Measurements from ENCODE around the gene DENND1B.
A peak's percentile ranks its signal among the peaks of the same experiment; 100 is the strongest.

Gene DENND1B

GRCh38 chr1:197685785-197686184 lies 89.5 kb downstream of the DENND1B start:
- POLR2A ChIA-PET: no interaction called here
- Histone ChIP-seq H3K4me3 (ENCODE audit: low read depth, low read length) (no peak overlapping the region), H3K27ac (ENCODE audit: extremely low read depth, low read depth, low read length) (no peak overlapping the region), H3K4me1 (ENCODE audit: control insufficient read depth, insufficient read depth, low read length) (peaks cover 11% of the 10 kb centered on the region; the same call in 1 of the 2 replicates), H3K36me3 (ENCODE audit: control insufficient read depth in 2 of 2, insufficient read depth in 1 of 2, low read length in 2 of 2) (no peaks in the 10 kb centered on the region), H3K9me3 (ENCODE audit: control insufficient read depth, insufficient read depth, low read depth, low read length) (no peaks in the 10 kb centered on the region)
- CTCF ChIA-PET: interaction anchor here (0.8 to 1.1 kb wide), 2 partner anchors 11 to 236 kb away, joined by 3 to 6 read pairs; no protein-coding TSS in a partner anchor
- TF ChIP-seq PATZ1 (tag by site-specific recombination; IDR thresholded peaks at IDR 0.05): no peak
- TF ChIP-seq ZNF341 (tag by site-specific recombination; IDR thresholded peaks at IDR 0.05; ENCODE audit: low read depth): no peak
- TF ChIP-seq WT1 (tag by site-specific recombination; IDR thresholded peaks at IDR 0.05): no peak
- no peak for TF ChIP-seq ZNF837 (tag by site-specific recombination; IDR thresholded peaks at IDR 0.05)
- no peak for TF ChIP-seq KLF10 (tag by site-specific recombination; IDR thresholded peaks at IDR 0.05)
- TF ChIP-seq ZBTB7A (tag by site-specific recombination; IDR thresholded peaks at IDR 0.05; ENCODE audit: low read depth): no peak
- no peak for TF ChIP-seq ZNF707 (tag by site-specific recombination; IDR thresholded peaks at IDR 0.05)
- TF ChIP-seq ZNF324 (tag by site-specific recombination; IDR thresholded peaks at IDR 0.05): no peak
- TF ChIP-seq, protein P1, sequence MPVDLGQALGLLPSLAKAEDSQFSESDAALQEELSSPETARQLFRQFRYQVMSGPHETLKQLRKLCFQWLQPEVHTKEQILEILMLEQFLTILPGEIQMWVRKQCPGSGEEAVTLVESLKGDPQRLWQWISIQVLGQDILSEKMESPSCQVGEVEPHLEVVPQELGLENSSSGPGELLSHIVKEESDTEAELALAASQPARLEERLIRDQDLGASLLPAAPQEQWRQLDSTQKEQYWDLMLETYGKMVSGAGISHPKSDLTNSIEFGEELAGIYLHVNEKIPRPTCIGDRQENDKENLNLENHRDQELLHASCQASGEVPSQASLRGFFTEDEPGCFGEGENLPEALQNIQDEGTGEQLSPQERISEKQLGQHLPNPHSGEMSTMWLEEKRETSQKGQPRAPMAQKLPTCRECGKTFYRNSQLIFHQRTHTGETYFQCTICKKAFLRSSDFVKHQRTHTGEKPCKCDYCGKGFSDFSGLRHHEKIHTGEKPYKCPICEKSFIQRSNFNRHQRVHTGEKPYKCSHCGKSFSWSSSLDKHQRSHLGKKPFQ (tag by site-specific recombination; IDR thresholded peaks at IDR 0.05): peak; percentile 58; the same call in 1 of the 2 replicates
- no peak for TF ChIP-seq ZNF792 (tag by site-specific recombination; IDR thresholded peaks at IDR 0.05)
- no peak for TF ChIP-seq ZNF175 (tag by site-specific recombination; IDR thresholded peaks at IDR 0.05)
- no peak for TF ChIP-seq ZNF561 (tag by site-specific recombination; IDR thresholded peaks at IDR 0.05; ENCODE audit: borderline replicate concordance)
- TF ChIP-seq IKZF3 (tag by site-specific recombination; IDR thresholded peaks at IDR 0.05): no peak
- 0 out of 2 replicates have a peak, but pooled peaks have one; percentile 11 for TF ChIP-seq GLI2 (tag by site-specific recombination; IDR thresholded peaks at IDR 0.05; ENCODE audit: borderline replicate concordance, low read depth)
- peak; percentile 86 for TF ChIP-seq PRDM6 (tag by site-specific recombination; IDR thresholded peaks at IDR 0.05)
- peak; percentile 33; the same call in 1 of the 2 replicates for TF ChIP-seq GLIS1 (tag by site-specific recombination; IDR thresholded peaks at IDR 0.05)
- TF ChIP-seq ZNF433 (tag by site-specific recombination; IDR thresholded peaks at IDR 0.05; ENCODE audit: low read depth): no peak
- TF ChIP-seq KLF1 (tag by site-specific recombination; IDR thresholded peaks at IDR 0.05): no peak

DNA sequence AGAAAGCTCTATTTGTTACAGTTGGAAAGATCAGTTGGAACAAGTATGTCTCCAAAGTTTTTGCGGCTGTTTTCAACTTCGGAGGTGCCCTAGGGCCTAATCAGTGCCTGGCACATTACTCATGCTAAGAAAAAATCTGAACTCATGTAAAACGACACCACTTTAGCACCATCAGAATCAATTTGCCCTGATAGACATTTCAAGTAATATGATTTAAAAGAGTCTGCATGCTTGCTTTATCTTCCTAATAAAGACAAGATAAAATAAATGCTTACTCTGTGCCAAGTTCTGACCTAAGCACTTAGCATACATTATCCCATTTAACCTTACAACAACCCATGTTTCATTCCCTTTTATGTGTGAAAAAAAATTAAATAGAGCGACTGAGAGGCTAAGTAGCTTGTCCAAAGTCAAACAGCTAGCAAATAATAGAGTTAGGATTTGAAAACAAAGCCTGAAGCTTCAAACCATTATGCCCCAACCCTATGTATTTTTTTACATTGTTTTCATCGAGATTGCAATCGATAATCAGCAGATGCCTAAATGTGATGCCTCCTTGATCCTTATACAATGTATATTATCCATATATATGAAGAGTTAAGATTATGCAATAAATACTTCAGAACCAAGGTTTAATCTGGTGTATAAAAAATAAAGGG lies 91.3 kb downstream of the DENND1B start:
- Histone ChIP-seq H3K27ac (ENCODE audit: extremely low read depth, low read depth, low read length) (no peak overlapping the region), H3K9me3 (ENCODE audit: control insufficient read depth, insufficient read depth, low read depth, low read length) (no peaks in the 10 kb centered on the region), H3K36me3 (ENCODE audit: control insufficient read depth in 2 of 2, insufficient read depth in 1 of 2, low read length in 2 of 2) (no peaks in the 10 kb centered on the region), H3K4me1 (ENCODE audit: control insufficient read depth, insufficient read depth, low read length) (peaks cover 11% of the 10 kb centered on the region; the same call in 1 of the 2 replicates), H3K4me3 (ENCODE audit: low read depth, low read length) (no peak overlapping the region)
- ChIA-PET POLR2A (no interaction called here), CTCF (interaction anchor here (1.3 kb wide), 1 partner anchor 240 kb away, joined by 3 read pairs; no protein-coding TSS in a partner anchor)
- TF ChIP-seq BCL11B (tag by site-specific recombination; IDR thresholded peaks at IDR 0.05; ENCODE audit: low read depth) (0 out of 2 replicates have a peak, but pooled peaks have one; percentile 48), GLI2 (tag by site-specific recombination; IDR thresholded peaks at IDR 0.05; ENCODE audit: borderline replicate concordance, low read depth) (0 out of 2 replicates have a peak, but pooled peaks have one; percentile 53), ZNF133 (tag by site-specific recombination; IDR thresholded peaks at IDR 0.05) (no peak), BCL11A (tag by site-specific recombination; IDR thresholded peaks at IDR 0.05; ENCODE audit: low read depth) (no peak), OVOL3 (tag by site-specific recombination; IDR thresholded peaks at IDR 0.05) (0 out of 2 replicates have a peak, but pooled peaks have one; percentile 31), RBAK (tag by site-specific recombination; IDR thresholded peaks at IDR 0.05) (no peak), PBX3 (CRISPR knock-in tag; IDR thresholded peaks at IDR 0.05) (no peak), PRDM10 (tag by site-specific recombination; IDR thresholded peaks at IDR 0.05) (no peak)
